ENCODE measurements around the gene FHIT.

Gene FHIT

DNA sequence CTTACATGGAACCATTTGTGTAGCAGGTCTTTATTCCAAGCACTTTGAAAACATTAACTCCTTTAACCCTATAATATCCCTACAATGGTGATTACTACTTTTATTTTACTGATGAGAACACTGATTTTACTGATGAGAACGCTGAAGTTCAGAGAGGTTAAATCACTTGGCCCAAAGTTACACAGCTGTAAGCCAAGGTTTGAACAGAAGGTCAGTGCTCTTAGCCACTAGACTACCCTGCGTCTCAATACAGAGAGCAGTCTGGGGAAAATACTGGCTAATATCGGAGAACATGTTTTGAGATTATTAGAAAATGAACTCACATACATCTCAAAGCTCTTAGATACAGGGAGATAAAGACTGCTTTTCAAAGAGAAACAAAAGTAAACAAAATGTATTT, 827.2 kb downstream of the FHIT start:
- Histone ChIP-seq H3K4me1 (ENCODE audit: control insufficient read depth in 1 of 2, insufficient read depth in 2 of 2, low read length in 2 of 2) (no peaks in the 10 kb centered on the region), H3K4me3 (ENCODE audit: low read depth in 1 of 2, low read length in 2 of 2) (no peak overlapping the region), H3K36me3 (ENCODE audit: control insufficient read depth in 1 of 2, insufficient read depth in 2 of 2, low read length in 2 of 2) (no peaks in the 10 kb centered on the region), H3K27ac (ENCODE audit: low read length) (no peak overlapping the region), H3K27me3 (ENCODE audit: low read depth, low read length) (no peaks in the 10 kb centered on the region), H3K9me3 (ENCODE audit: control insufficient read depth in 1 of 2, low read length in 2 of 2) (no peaks in the 10 kb centered on the region)

GRCh38 chr3:60423556-60423955, 827.7 kb downstream of the FHIT start:
- Histone ChIP-seq H3K36me3 (ENCODE audit: control insufficient read depth in 1 of 2, insufficient read depth in 2 of 2, low read length in 2 of 2) (no peaks in the 10 kb centered on the region), H3K27ac (ENCODE audit: low read length) (no peak overlapping the region), H3K4me3 (ENCODE audit: low read depth in 1 of 2, low read length in 2 of 2) (no peak overlapping the region), H3K9me3 (ENCODE audit: control insufficient read depth in 1 of 2, low read length in 2 of 2) (no peaks in the 10 kb centered on the region), H3K4me1 (ENCODE audit: control insufficient read depth in 1 of 2, insufficient read depth in 2 of 2, low read length in 2 of 2) (no peaks in the 10 kb centered on the region), H3K27me3 (ENCODE audit: low read depth, low read length) (no peaks in the 10 kb centered on the region)

GRCh38 chr3:60421749-60422446, 829.4 kb downstream of the FHIT start:
- Histone ChIP-seq H3K27me3 (ENCODE audit: low read depth, low read length) (no peaks in the 10 kb centered on the region), H3K4me1 (ENCODE audit: control insufficient read depth in 1 of 2, insufficient read depth in 2 of 2, low read length in 2 of 2) (no peaks in the 10 kb centered on the region), H3K9me3 (ENCODE audit: control insufficient read depth in 1 of 2, low read length in 2 of 2) (no peaks in the 10 kb centered on the region), H3K4me3 (ENCODE audit: low read depth in 1 of 2, low read length in 2 of 2) (no peak overlapping the region), H3K36me3 (ENCODE audit: control insufficient read depth in 1 of 2, insufficient read depth in 2 of 2, low read length in 2 of 2) (no peaks in the 10 kb centered on the region), H3K27ac (ENCODE audit: low read length) (no peak overlapping the region)

DNA sequence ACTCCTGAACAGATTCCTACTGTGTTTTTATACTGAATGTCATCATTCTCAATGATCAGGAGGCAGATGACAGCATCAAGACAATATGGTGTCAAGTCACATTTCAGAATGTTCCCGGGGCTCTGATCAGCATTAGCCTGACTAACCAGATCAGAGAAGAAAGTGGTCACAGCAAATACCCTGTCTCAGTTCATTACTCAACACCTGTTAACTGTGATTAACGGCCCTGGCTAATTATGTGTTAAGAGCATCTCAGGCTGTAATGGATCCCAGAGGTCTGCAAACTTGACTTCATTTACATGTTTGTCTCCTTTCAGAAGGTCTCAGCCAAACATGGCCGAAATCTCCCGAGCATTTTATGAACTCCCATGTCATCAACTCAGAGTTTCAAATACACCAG, 833.7 kb downstream of the FHIT start:
- H3K27ac ChIP-seq (ENCODE audit: low read length) = no peak overlapping the region
- no peaks in the 10 kb centered on the region for H3K36me3 ChIP-seq (ENCODE audit: control insufficient read depth in 1 of 2, insufficient read depth in 2 of 2, low read length in 2 of 2)
- no peaks in the 10 kb centered on the region for H3K4me1 ChIP-seq (ENCODE audit: control insufficient read depth in 1 of 2, insufficient read depth in 2 of 2, low read length in 2 of 2)
- H3K9me3 ChIP-seq (ENCODE audit: control insufficient read depth in 1 of 2, low read length in 2 of 2) = no peaks in the 10 kb centered on the region
- no peaks in the 10 kb centered on the region for H3K27me3 ChIP-seq (ENCODE audit: low read depth, low read length)
- no peak overlapping the region for H3K4me3 ChIP-seq (ENCODE audit: low read depth in 1 of 2, low read length in 2 of 2)

GRCh38 chr3:60414011-60414410, 837.2 kb downstream of the FHIT start:
- Histone ChIP-seq H3K4me3 (ENCODE audit: low read depth in 1 of 2, low read length in 2 of 2) (no peak overlapping the region), H3K27ac (ENCODE audit: low read length) (no peak overlapping the region), H3K27me3 (ENCODE audit: low read depth, low read length) (no peaks in the 10 kb centered on the region), H3K36me3 (ENCODE audit: control insufficient read depth in 1 of 2, insufficient read depth in 2 of 2, low read length in 2 of 2) (no peaks in the 10 kb centered on the region), H3K4me1 (ENCODE audit: control insufficient read depth in 1 of 2, insufficient read depth in 2 of 2, low read length in 2 of 2) (no peaks in the 10 kb centered on the region), H3K9me3 (ENCODE audit: control insufficient read depth in 1 of 2, low read length in 2 of 2) (no peaks in the 10 kb centered on the region)

- H3K9me3 ChIP-seq (ENCODE audit: control insufficient read depth in 1 of 2, low read length in 2 of 2) = no peaks in the 10 kb centered on the region
- H3K36me3 ChIP-seq (ENCODE audit: control insufficient read depth in 1 of 2, insufficient read depth in 2 of 2, low read length in 2 of 2) = no peaks in the 10 kb centered on the region
- no peaks in the 10 kb centered on the region for H3K4me1 ChIP-seq (ENCODE audit: control insufficient read depth in 1 of 2, insufficient read depth in 2 of 2, low read length in 2 of 2)
- H3K27me3 ChIP-seq (ENCODE audit: low read depth, low read length) = no peaks in the 10 kb centered on the region
- H3K27ac ChIP-seq (ENCODE audit: low read length) = no peak overlapping the region
- H3K4me3 ChIP-seq (ENCODE audit: low read depth in 1 of 2, low read length in 2 of 2) = no peak overlapping the region
These were observed 837.7 kb downstream of the FHIT start for GRCh38 chr3:60413551-60413950.

- Histone ChIP-seq H3K9me3 (ENCODE audit: control insufficient read depth in 1 of 2, low read length in 2 of 2) (no peaks in the 10 kb centered on the region), H3K4me3 (ENCODE audit: low read depth in 1 of 2, low read length in 2 of 2) (no peak overlapping the region), H3K36me3 (ENCODE audit: control insufficient read depth in 1 of 2, insufficient read depth in 2 of 2, low read length in 2 of 2) (no peaks in the 10 kb centered on the region), H3K27me3 (ENCODE audit: low read depth, low read length) (no peaks in the 10 kb centered on the region), H3K4me1 (ENCODE audit: control insufficient read depth in 1 of 2, insufficient read depth in 2 of 2, low read length in 2 of 2) (no peaks in the 10 kb centered on the region), H3K27ac (ENCODE audit: low read length) (no peak overlapping the region)
These were observed 847.4 kb downstream of the FHIT start for GRCh38 chr3:60403866-60404265.

- Histone ChIP-seq H3K27me3 (ENCODE audit: low read depth, low read length) (no peaks in the 10 kb centered on the region), H3K9me3 (ENCODE audit: control insufficient read depth in 1 of 2, low read length in 2 of 2) (no peaks in the 10 kb centered on the region), H3K4me3 (ENCODE audit: low read depth in 1 of 2, low read length in 2 of 2) (no peak overlapping the region), H3K27ac (ENCODE audit: low read length) (no peak overlapping the region), H3K36me3 (ENCODE audit: control insufficient read depth in 1 of 2, insufficient read depth in 2 of 2, low read length in 2 of 2) (no peaks in the 10 kb centered on the region), H3K4me1 (ENCODE audit: control insufficient read depth in 1 of 2, insufficient read depth in 2 of 2, low read length in 2 of 2) (no peaks in the 10 kb centered on the region)
These were observed 848.3 kb downstream of the FHIT start for GRCh38 chr3:60402931-60403330.

- Histone ChIP-seq H3K4me1 (ENCODE audit: control insufficient read depth in 1 of 2, insufficient read depth in 2 of 2, low read length in 2 of 2) (no peaks in the 10 kb centered on the region), H3K27ac (ENCODE audit: low read length) (no peak overlapping the region), H3K9me3 (ENCODE audit: control insufficient read depth in 1 of 2, low read length in 2 of 2) (peaks cover 0 to 2% of the 10 kb centered on the region in 2 donors), H3K27me3 (ENCODE audit: low read depth, low read length) (no peaks in the 10 kb centered on the region), H3K36me3 (ENCODE audit: control insufficient read depth in 1 of 2, insufficient read depth in 2 of 2, low read length in 2 of 2) (no peaks in the 10 kb centered on the region), H3K4me3 (ENCODE audit: low read depth in 1 of 2, low read length in 2 of 2) (no peak overlapping the region)
These were observed 851.1 kb downstream of the FHIT start for GRCh38 chr3:60399861-60400845.

DNA sequence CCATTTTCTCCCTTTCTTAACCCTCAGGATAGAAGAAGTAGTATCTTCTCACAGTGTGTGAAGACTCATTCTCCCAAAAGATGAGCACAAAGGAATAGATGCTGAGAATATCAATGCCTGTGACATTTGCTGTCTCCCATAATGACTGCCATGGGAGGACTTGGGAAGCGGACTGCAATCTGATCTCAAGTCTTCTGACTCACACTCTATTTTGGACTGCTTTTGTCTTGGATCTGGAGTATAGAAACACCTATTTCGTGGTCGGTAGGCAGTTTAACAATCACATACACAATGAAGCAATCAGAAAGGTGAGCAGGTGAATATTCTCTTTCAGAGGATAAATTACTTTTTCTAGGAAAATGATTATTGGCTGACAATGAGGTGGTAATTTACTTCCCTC, 852.0 kb downstream of the FHIT start:
- no peaks in the 10 kb centered on the region for H3K36me3 ChIP-seq (ENCODE audit: control insufficient read depth in 1 of 2, insufficient read depth in 2 of 2, low read length in 2 of 2)
- H3K27me3 ChIP-seq (ENCODE audit: low read depth, low read length) = no peaks in the 10 kb centered on the region
- no peak overlapping the region for H3K27ac ChIP-seq (ENCODE audit: low read length)
- no peaks in the 10 kb centered on the region for H3K4me1 ChIP-seq (ENCODE audit: control insufficient read depth in 1 of 2, insufficient read depth in 2 of 2, low read length in 2 of 2)
- H3K9me3 ChIP-seq (ENCODE audit: control insufficient read depth in 1 of 2, low read length in 2 of 2) = peaks cover 0 to 2% of the 10 kb centered on the region in 2 donors
- H3K4me3 ChIP-seq (ENCODE audit: low read depth in 1 of 2, low read length in 2 of 2) = no peak overlapping the region

DNA sequence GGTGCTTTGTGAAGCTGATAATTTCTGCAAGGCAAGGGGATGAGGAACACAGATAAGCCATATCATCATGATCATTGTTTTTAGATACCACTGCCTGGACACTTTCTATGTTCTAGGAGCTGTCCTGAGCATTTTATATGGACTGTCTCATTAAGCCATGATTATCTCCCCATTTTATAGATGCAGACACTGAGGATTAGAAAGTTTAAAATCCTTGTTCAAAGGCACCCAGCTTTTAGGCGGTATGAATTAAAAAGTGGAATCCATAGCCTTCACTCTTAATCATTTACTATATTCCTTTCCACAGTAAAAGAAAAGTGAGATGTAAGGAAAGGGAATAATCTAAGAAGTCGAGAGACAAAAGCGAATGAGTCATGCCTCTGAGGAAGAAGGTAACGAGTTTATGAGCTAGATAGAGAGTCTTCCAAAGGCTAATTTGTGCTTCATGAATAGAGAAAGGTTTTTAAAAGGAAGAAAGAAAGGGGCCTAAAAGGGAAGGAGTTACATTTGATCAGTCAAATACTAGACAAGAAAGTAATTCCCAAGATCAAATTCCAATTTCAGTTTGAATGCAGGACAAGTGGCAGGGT, 856.0 kb downstream of the FHIT start:
- H3K27ac ChIP-seq (ENCODE audit: low read length) = no peak overlapping the region
- H3K36me3 ChIP-seq (ENCODE audit: control insufficient read depth in 1 of 2, insufficient read depth in 2 of 2, low read length in 2 of 2) = no peaks in the 10 kb centered on the region
- H3K9me3 ChIP-seq (ENCODE audit: control insufficient read depth in 1 of 2, low read length in 2 of 2) = peaks cover 0 to 2% of the 10 kb centered on the region in 2 donors
- H3K4me1 ChIP-seq (ENCODE audit: control insufficient read depth in 1 of 2, insufficient read depth in 2 of 2, low read length in 2 of 2) = no peaks in the 10 kb centered on the region
- H3K27me3 ChIP-seq (ENCODE audit: low read depth, low read length) = no peaks in the 10 kb centered on the region
- no peak overlapping the region for H3K4me3 ChIP-seq (ENCODE audit: low read depth in 1 of 2, low read length in 2 of 2)
